HG03039 (cell line): ENCODE measurements around the gene EDN1.
"Not testable (repeated sequence)": the region's sequence is repeated elsewhere in the genome, so short reads cannot be mapped to it uniquely, and the experiment has no call there.

Experiments
- ATAC-seq: cut with Tn5 transposase; IDR thresholded peaks from one replicate; pipeline ENCODE4 v1.9.1; 2021; ENCODE audit warnings: mild to moderate bottlenecking, moderate library complexity; ENCODE audit not compliant: unreplicated experiment

The EDN1 gene

DNA sequence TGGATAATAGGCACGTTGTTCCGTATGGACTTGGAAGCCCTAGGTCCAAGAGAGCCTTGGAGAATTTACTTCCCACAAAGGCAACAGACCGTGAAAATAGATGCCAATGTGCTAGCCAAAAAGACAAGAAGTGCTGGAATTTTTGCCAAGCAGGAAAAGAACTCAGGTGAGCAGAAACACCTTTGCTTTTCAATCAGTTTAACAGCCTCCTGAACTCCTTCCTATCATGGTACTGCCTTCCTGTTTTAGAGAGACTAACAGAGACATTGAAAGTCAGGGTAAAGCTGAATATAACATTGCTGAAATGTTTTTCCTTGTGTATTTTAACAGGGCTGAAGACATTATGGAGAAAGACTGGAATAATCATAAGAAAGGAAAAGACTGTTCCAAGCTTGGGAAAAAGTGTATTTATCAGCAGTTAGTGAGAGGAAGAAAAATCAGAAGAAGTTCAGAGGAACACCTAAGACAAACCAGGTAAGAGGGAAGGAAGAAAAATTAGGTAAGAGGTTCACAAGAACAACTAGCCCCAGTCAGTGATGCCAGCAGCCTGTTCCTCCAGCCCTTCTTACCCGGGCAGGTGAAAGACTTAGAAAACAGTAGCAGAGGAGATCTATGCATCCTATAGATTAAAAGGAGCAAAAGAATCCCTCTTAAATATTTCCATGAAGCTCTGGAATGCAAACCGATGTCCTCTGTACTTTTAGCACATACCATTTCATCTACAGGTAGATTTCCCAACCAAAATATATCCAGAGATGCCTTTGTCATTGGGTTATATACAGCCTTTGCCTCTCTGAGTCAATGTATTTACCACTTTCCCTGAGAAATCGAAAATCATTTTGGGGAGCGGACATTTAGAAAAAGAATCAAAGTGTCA is 4.0 kb downstream of the EDN1 start:
- no peak for ATAC-seq

DNA sequence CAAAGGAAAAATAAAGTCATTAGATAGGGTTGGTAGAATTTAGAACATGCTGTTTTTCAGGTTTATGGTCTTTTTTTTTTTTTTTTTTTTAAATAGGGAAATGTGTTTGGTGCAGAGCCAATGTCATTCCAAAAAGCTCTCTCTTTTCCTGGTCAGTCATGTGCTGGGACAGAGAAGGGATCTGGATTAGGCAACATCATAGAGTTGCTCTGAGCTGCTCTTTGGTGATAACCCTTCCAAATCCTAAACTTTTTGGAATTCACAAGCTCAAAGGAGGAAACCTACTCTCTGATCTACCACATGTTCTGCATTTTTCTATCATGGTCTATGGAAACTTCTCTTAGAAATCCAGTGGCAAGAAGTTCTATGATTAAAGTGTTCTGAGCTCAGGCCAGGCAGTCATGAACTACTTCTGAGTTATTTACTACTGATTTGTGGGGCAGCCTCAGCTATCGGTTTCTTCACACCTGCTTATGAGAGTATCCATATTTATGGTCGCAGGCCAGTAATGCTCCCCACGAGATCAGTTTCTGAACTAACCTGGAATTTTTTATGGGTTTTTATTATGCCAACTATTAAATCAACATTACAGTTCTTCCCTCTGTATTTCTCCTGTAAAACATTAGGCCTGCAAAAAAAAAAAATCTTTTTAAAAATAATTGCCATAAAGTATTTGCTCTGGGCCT is 4.8 kb downstream of the EDN1 start:
- no peak for ATAC-seq

DNA sequence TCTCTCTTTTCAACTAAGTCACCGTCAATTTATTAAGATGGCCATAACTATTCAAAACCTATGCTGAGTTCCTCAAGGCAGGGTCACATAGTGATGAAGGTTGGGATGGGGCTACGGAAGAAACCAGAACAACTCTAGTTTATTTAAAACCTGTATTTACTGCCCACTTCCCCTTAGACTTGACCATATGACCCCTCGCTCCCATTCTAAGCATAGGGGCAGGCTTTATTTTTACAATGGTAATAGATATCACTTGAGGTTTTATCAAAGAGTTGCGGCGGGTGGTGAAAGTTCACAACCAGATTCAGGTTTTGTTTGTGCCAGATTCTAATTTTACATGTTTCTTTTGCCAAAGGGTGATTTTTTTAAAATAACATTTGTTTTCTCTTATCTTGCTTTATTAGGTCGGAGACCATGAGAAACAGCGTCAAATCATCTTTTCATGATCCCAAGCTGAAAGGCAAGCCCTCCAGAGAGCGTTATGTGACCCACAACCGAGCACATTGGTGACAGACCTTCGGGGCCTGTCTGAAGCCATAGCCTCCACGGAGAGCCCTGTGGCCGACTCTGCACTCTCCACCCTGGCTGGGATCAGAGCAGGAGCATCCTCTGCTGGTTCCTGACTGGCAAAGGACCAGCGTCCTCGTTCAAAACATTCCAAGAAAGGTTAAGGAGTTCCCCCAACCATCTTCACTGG is 5.5 kb downstream of the EDN1 start:
- no peak for ATAC-seq

DNA sequence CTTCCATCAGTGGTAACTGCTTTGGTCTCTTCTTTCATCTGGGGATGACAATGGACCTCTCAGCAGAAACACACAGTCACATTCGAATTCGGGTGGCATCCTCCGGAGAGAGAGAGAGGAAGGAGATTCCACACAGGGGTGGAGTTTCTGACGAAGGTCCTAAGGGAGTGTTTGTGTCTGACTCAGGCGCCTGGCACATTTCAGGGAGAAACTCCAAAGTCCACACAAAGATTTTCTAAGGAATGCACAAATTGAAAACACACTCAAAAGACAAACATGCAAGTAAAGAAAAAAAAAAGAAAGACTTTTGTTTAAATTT is 6.1 kb downstream of the EDN1 start:
- ATAC-seq, result no peak

DNA sequence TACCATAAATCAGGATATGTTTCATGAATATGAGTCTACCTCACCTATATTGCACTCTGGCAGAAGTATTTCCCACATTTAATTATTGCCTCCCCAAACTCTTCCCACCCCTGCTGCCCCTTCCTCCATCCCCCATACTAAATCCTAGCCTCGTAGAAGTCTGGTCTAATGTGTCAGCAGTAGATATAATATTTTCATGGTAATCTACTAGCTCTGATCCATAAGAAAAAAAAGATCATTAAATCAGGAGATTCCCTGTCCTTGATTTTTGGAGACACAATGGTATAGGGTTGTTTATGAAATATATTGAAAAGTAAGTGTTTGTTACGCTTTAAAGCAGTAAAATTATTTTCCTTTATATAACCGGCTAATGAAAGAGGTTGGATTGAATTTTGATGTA is 6.4 kb downstream of the EDN1 start:
- no peak for ATAC-seq

DNA sequence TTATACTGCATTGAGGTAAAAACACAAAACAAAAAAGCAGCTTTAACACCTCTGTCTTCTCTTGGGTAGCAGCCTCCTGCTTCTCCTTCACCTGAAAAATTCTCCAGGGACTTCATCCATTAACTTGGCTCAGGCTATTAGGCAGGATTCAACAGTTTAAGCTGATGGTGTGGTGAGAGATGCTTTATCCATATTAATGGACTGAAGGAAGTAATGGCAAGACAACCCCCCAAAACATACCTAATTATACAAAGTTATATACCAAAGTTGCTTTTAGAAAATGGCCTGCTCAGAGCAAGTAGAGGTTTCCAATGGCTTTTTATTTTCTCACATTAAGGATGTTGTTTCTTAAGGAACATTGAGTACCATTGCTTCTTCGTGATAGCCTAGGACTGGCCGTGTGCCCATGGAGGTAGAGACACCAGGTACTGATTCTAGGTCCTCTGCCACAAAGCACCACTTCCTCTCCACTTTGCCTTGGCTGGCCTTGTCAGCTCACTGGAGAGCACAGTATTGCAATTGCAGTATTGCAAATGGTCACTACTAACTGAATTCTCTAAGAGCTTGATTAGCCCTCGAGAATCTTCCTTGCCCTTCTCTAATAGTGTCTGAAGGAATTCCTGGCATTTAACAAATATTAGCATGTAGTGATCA is 7.3 kb downstream of the EDN1 start:
- ATAC-seq, result no peak

DNA sequence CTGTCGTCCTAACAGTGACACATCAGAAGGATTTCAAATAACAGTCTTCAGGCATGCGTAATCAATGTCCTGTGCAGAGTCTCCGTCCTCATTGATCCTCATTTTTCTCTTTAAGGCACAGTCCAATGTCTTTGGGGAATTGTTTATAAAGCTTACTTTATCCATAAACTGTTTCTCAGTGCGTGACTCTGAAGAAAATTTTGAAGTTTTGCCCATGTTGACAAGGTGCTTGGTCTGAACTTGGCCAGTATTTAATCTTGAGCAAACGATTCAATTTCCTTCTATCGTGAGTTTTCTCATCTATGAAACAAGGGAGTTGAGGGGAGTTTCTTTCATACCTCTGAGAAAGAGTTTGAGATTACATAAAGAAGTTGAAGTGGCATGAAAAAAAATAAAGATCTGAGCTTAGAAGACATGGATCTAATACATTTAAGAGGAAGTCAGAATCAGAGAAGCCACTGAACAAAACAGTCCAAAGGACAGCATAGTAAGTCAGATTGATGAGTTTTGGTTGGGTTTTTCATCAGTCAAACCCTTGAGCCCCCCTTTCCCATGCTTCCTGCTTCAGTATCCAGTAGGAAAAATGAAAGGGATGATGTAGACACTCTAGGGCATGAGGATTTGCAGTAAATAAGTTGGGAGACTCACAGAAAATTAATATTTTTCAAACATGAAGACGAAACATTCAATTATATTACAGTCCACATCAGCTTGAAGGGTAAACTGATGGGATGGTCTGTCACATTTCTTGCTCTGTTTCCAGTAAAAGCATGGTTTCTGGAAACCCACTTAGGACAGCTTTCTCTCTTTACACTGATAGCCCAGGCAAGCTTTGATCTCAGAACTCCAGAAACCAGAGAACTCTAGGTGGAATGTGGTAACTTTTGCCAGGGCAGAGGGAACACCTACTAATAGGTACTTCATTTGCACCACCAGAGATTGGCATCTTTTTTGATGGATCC is 8.1 kb downstream of the EDN1 start:
- no peak for ATAC-seq

DNA sequence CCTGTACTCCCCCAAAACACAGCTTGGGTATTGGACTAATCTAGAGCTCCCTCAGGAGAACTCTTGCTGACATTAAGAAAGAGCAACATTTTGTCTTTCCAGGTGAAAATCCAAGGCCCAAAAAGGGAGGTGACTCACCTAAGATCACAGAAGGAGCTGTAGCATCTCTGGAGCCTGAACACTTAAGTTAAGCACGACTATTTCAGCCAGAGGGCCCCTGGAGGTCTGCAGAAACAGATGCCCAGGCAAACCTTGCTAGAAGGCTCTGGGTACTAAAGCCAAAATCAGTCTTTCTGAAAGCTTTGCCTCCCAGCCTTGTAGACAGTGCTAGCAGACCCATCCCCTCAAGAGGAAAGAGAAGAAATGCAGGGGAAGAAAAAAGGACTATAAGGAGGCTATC is 8.8 kb downstream of the EDN1 start:
- no peak for ATAC-seq

DNA sequence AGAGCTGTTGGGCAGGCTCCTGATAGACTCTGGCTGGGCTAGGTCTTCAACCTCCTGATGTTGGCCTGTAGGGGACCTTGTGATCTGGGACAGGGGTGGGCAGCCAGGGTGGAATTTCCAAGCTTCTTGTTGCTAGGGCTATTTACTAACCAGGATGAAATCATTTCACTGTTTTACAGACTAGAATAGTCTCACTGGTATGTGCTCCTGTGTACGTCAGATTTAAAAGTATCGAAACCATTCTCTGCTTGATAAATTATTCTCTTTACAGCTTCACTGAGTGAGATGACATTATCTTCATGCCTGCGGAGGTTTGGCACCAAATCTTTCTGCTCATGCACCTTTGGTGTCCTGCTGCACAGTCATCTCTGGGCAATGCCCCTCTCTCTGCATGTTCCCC is 10.9 kb downstream of the EDN1 start:
- no peak for ATAC-seq

DNA sequence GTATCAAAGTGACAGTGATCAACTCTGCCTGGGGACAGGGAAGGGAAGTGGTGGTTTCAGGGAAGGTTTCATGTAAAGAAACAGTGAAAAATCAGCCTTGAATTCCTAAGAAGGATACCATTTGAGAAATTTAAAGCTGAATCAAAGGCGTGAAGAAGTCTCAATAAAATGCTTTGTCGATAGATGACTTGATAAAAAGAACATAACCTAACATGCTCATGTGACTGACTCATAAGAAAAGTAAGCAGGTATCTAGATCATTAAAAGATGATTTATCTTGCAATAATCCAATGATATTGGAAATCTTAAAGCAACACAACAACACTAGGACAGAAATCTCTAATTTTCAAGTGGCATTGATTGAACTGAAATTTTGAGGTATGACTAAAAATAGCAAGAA is 14.3 kb downstream of the EDN1 start:
- ATAC-seq, result no peak

DNA sequence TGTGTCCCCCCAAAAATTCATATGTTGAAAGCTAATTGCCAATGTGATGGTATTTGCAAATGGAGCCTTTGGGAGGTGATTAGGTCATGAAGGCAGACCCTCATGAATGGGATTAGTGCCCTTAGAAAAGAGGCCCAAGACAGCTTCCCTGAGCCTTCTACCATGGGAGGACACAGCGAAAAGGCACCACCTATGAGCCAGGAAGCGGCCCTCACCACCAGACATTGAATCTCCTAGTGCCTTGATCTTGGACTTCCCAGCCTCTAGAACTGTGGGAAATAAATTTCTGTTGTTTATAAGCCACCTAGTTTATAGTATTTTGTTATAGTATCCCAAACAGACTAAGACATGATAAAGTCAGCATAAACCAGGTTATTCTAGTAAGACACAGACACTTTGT is 18.9 kb downstream of the EDN1 start:
- no peak for ATAC-seq

DNA sequence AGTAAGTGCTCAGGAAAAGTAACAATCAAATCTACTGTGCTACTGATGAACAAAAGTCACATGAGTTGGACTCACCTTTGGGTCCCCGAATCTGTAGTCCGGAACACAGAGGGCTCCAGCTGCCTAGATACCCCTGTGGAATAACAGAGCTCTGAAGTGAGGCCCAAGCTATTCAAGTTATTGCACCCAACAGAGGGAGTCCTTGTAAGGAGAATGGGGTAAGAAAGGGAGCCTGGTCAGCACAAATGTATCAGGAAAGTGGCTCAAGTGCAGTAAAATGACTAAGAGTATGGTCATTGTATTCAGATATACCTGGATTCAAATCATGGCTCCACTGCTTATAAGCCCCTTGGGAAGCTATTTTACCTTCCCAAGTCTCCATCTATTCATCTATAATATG is 20.9 kb downstream of the EDN1 start:
- no peak for ATAC-seq

DNA sequence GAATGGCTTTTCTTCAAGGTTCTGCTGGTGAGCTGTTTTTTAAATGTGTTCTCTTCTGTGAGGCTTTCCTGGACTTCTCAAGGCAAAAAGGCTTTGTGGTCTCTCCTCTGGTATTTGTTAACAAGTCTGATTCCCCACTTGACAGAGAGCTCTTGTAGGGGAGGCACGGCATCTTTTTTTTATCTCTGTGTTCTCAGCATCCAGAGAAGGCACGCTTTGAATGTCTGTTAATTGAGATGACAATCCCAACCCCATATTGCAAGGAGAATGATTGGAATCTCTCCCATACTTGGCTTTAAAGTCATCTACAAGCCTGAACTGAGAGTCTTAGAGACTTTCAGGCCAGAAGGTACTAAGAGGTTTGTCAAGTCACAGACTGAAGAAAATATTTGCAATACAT is 22.6 kb downstream of the EDN1 start:
- no peak for ATAC-seq

DNA sequence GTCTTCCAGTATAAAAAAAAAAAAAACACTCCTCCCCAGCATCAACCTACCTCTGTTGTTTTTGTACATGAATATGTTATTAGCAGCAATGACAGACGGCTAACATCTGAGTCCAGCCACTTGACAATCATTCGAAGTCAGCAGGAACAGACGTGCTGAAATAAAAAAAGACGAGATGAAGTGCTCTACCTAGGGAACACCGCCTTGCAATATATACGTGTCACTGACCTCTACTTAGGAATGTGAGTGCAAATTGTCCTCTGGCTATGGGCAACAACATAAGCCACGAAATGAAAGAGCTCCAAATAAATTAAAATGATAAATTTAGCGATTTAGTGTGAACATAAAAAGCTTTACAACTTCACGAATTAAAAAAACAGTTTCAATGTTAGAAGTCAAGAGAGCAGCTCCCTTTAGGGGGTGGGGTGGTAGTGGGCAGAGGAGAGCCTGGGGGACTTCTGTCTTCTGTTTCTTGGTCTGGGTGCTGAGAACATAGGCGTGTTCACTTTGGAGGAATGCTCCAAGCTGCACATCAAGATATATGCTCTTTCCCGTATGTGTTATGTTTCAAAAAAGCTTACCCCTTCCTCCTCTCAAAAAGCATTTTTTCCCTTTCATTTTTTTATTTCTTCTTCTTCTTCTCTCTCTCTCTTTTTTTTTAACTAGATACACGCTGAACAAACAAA is 23.3 kb downstream of the EDN1 start:
- ATAC-seq, result no peak

DNA sequence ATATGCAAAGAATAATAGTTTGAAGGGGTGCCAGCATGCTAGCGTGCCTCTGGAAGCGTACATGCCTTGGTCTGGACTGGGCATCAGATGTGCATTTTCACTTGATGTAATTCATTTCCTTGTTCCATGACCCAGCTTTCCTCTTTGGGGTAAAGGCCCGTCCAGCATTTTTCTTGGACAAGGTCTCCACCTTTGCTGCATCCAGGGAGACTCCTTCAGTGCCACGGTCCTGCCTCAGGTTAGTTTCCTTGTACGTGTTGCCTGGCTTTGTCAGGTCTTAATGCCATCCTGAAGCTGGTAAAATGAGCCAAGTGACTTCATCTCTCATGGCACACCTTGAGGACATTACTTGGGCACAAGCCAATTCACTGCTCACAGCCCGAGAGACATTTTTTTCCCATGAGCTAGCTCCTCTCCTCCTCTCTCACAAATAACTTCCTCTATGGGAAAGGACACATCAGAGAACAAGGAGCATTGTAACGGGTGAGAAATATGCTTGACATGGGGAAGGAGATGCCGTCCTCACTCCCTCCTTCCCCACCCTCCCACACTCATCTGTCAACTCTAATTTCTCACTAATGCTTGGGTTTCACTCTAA is 23.9 kb downstream of the EDN1 start:
- no peak for ATAC-seq

DNA sequence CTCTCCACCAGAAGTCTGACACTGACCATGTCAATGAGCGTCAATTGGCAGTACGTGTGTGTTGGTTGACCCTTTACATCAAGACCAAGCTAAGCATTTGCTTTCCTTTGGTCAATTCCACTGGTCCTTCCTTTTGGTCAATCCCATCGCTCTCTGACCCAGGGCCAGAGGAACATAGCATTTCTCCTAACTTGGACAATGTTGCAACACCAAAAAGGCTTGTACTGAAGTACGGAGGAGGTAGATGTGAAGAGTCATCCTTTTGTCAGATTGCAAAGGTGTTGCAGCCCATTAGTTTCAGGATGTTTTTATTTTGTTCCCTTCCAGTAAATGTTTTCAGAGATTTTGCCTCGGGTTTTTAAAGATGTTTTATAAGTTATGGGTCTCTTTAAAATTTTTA is 24.6 kb downstream of the EDN1 start:
- ATAC-seq, result no peak

DNA sequence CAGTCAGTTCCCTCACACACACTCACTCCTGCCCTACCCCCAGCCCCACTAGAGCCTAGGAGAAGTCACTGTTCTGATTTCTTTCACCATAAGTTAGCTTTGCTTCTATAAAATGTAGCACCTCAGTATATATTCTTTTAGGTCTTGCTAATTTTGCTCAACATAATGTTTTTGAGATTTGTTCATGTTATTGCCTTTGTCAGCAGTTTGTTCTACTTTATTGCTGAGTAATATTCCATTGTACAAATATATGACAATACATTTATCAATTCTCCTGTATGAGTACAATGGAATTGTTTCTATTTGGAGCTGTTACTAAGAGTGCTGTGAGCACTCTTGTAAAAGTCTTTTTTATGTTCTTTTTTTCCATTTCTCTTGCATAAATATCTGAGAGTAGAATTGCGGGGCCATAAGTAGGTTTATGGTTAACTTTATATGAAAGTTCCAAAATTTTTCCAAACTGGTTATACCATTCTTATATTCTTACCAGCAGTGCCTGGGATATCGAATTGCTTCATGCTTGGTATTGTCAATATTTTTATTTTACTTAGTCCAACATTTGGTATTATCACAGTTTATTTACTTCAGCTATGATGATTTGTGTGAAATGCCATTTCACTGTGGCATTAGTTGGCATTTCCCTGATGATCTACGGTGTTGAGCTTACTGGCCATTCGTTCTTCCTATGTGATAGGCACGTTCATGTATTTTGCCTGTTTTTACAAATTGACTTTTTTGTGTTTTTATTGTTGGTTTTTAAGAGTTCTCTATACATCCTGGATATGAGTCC is 25.3 kb downstream of the EDN1 start:
- no peak for ATAC-seq

DNA sequence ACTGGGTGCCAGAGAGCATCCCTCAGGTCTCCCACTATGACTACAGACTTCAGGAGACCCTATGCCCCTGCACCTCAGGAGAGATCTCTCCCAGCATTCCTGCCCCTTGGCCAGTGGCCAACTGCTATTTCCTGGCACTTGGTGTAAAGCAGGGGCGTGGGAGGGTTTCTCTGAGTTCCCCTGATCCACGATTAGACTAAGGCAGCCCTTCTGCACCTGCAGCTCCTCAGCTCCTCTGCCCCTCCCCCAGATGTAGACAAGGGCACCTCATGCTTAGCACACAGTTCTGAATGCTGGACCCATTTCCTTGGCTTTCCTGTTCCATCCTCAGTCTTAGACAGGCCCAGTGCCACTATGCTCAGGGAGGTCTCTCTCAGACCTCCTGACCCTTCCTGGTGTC is 28.6 kb downstream of the EDN1 start:
- no peak for ATAC-seq

DNA sequence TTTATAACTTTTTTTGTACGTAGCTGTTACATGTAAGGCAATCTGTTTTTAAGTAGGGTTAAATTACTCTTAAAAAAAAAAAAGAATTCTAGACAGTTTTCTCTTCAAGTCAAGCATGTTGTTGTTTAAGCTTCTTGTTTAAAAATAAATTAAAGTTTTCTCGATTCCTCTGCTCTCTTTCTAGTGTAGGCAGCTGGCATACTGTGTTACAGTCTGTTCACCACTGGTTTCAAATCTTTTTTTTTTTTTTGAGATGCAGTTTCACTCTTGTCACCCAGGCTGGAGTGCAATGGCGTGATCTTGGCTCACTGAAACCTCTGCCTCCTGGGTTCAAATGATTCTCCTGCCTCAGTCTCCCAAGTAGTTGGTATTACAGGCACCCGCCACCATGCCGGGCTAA is 29.9 kb downstream of the EDN1 start:
- ATAC-seq, result not testable (repeated sequence)
